HCT116 (cell line): ENCODE measurements around the gene CD84. TPM values are rescaled to one million over a fixed set of nuclear protein-coding genes. Genes with fewer than 3 reads are reported as not detected.

Experiments
- ATAC-seq: fragments of 200-7000 bp; cut with Tn5 transposase; 2 replicates; pipeline ENCODE4 v1.9.1; 2020; ENCODE audit warnings: mild to moderate bottlenecking, moderate library complexity
- BruUV-seq: library from RNA; stranded (reverse); fragments of 400-500 nt; replicated peaks from 2 replicates; lab custom pipeline; 2021; lab: Mats Ljungman, UMichigan
- CTCF ChIA-PET: fragments of 300-600 bp; sonication (Branson Sonifier 250); formaldehyde crosslinking; loops from one replicate; lab custom pipeline; 2021; ENCODE audit warnings: antibody characterized with exemption; lab: Charles Lee
- POLR2A ChIA-PET: fragments of 300-600, 350-600 bp; sonication (Branson Sonifier 250); formaldehyde crosslinking; loops from one replicate; lab custom pipeline; 2021; ENCODE audit warnings: antibody characterized with exemption; lab: Charles Lee
- RAD21 ChIA-PET, 2 experiments: fragments of 300-600 bp; sonication (Branson Sonifier 250); formaldehyde crosslinking; loops; one replicate each; lab custom pipeline; 2023; ENCODE audit warnings: low total read pairs in 2 of 2; ENCODE audit not compliant: uncharacterized antibody in 2 of 2, unreplicated experiment in 2 of 2, low non-redundant PET in 1 of 2; lab: Charles Lee
- DNase-seq: peaks from one replicate; pipeline ENCODE4 v3.0.0-alpha.2; 2010; ENCODE audit warnings: low read depth, low spot score
- H2AFZ ChIP-seq: fragments of 200-600 bp; shearing (Covaris generic), sonication (generic); 2 replicates; pipeline ENCODE4 v1.6.1; 2017; ENCODE audit warnings: low read depth, mixed run types, mixed read lengths, antibody characterized with exemption, low read length; ENCODE audit not compliant: poor library complexity, severe bottlenecking
- H3K27ac ChIP-seq: 2 replicates; pipeline ENCODE4 v1.5.1; 2012; ENCODE audit warnings: low read depth, low read length
- H3K27me3 ChIP-seq: fragments of 200-600 bp; sonication (generic); 2 replicates; pipeline ENCODE4 v1.6.1; 2016; ENCODE audit warnings: mixed run types, low read length, mixed read lengths; ENCODE audit not compliant: insufficient read depth
- H3K36me3 ChIP-seq, 2 experiments: fragments of 200-500 bp in 1 of 2; fragments of 200-600 bp in 1 of 2; sonication (Bioruptor generic) in 1 of 2; sonication (generic) in 1 of 2; 2 replicates each; pipeline versions ENCODE4 v1.5.1 to v1.6.1; 2014 to 2016; ENCODE audit warnings: low read length in 2 of 2, inconsistent platforms in 1 of 2, mixed read lengths in 1 of 2, mixed run types in 1 of 2; ENCODE audit not compliant: insufficient read depth in 2 of 2, control insufficient read depth in 1 of 2
- H3K4me1 ChIP-seq, 2 experiments: fragments of 200-600 bp in 1 of 2; sonication (generic) in 1 of 2; 2 replicates each; pipeline versions ENCODE4 v1.5.1 to v1.6.1; 2012 to 2017; ENCODE audit warnings: low read length in 2 of 2, inconsistent platforms in 1 of 2, mild to moderate bottlenecking in 1 of 2, mixed read lengths in 1 of 2, mixed run types in 1 of 2, moderate library complexity in 1 of 2; ENCODE audit not compliant: insufficient read depth in 2 of 2, control insufficient read depth in 1 of 2
- H3K4me2 ChIP-seq: fragments of 200-600 bp; sonication (generic); 2 replicates; pipeline ENCODE4 v1.6.1; 2017; ENCODE audit warnings: mixed run types, low read length, mixed read lengths
- H3K4me3 ChIP-seq, 2 experiments: fragments of 200-600 bp in 1 of 2; sonication (generic) in 1 of 2; replicated peaks in 1 of 2; 2 replicates each; pipeline ENCODE4 v1.5.1; 2011 to 2016; ENCODE audit warnings: low read length in 2 of 2, control low read depth in 1 of 2, low read depth in 1 of 2, mild to moderate bottlenecking in 1 of 2, mixed read lengths in 1 of 2, mixed run types in 1 of 2
- H3K79me2 ChIP-seq: fragments of 200-600 bp; sonication (generic); 2 replicates; pipeline ENCODE4 v1.6.1; 2017; ENCODE audit warnings: mild to moderate bottlenecking, mixed run types, low read length, moderate library complexity, mixed read lengths; ENCODE audit not compliant: insufficient read depth
- H3K9ac ChIP-seq: fragments of 200-600 bp; sonication (generic); 2 replicates; pipeline ENCODE4 v1.6.1; 2016; ENCODE audit warnings: low read length, mixed read lengths
- H3K9me2 ChIP-seq: fragments of 200-600 bp; sonication (generic), shearing (Covaris generic); 2 replicates; pipeline ENCODE4 v1.6.1; 2017; ENCODE audit warnings: mixed run types, mild to moderate bottlenecking, moderate library complexity; ENCODE audit not compliant: insufficient read depth
- H3K9me3 ChIP-seq, 2 experiments: fragments of 200-500 bp in 1 of 2; fragments of 200-600 bp in 1 of 2; sonication (Bioruptor generic) in 1 of 2; sonication (generic) in 1 of 2; 2 replicates each; pipeline ENCODE4 v1.6.1; 2014 to 2017; ENCODE audit warnings: low read length in 2 of 2, mixed read lengths in 2 of 2, inconsistent platforms in 1 of 2, low read depth in 1 of 2, mild to moderate bottlenecking in 1 of 2, mixed run types in 1 of 2, moderate library complexity in 1 of 2; ENCODE audit not compliant: control insufficient read depth in 1 of 2, insufficient read depth in 1 of 2
- H4K20me1 ChIP-seq: fragments of 200-600 bp; sonication (generic), shearing (Covaris generic); 2 replicates; pipeline ENCODE4 v1.6.1; 2017; ENCODE audit warnings: mixed run types, mild to moderate bottlenecking, moderate library complexity; ENCODE audit not compliant: insufficient read depth
- CBX3 ChIP-seq: IDR thresholded peaks from 2 replicates; pipeline ENCODE4 v1.6.1; 2012; ENCODE audit warnings: low read depth
- CEBPB ChIP-seq: IDR thresholded peaks from 2 replicates; pipeline ENCODE4 v1.6.1; 2012; ENCODE audit warnings: low read depth
- EGR1 ChIP-seq: IDR thresholded peaks from 2 replicates; pipeline ENCODE4 v1.6.1; 2012; ENCODE audit warnings: low read depth
- ELF1 ChIP-seq: IDR thresholded peaks from 2 replicates; pipeline ENCODE4 v1.6.1; 2012; ENCODE audit warnings: low read depth, borderline replicate concordance
- EZH2 ChIP-seq: fragments of 200-600 bp; sonication (generic); IDR thresholded peaks from 2 replicates; pipeline ENCODE4 v1.6.1; 2017; ENCODE audit warnings: antibody characterized with exemption, mixed run types
- EZH2phosphoT487 ChIP-seq: fragments of 200-600 bp; IDR thresholded peaks from 2 replicates; pipeline ENCODE4 v1.6.1; 2018; ENCODE audit warnings: antibody characterized with exemption, borderline replicate concordance
- FOSL1 ChIP-seq: IDR thresholded peaks from 2 replicates; pipeline ENCODE4 v1.6.1; 2012; ENCODE audit warnings: low read depth
- POLR2A ChIP-seq: IDR thresholded peaks from 2 replicates; pipeline ENCODE4 v1.7.0; 2011; ENCODE audit warnings: borderline replicate concordance; ENCODE audit not compliant: insufficient read depth, insufficient read length; ENCODE audit errors: extremely low read depth
- RAD21 ChIP-seq: IDR thresholded peaks from 2 replicates; pipeline ENCODE4 v1.6.1; 2012; ENCODE audit warnings: low read depth, mild to moderate bottlenecking
- REST ChIP-seq: IDR thresholded peaks from 2 replicates; pipeline ENCODE4 v1.6.1; 2012; ENCODE audit warnings: low read depth
- SIN3A ChIP-seq: IDR thresholded peaks from 2 replicates; pipeline ENCODE4 v1.6.1; 2012; ENCODE audit warnings: low read depth
- SP1 ChIP-seq: IDR thresholded peaks from 2 replicates; pipeline ENCODE4 v1.6.1; 2012; ENCODE audit warnings: low read depth
- SRF ChIP-seq: IDR thresholded peaks from 2 replicates; pipeline ENCODE4 v1.6.1; 2012; ENCODE audit warnings: low read depth
- TCF7L2 ChIP-seq: IDR thresholded peaks from 2 replicates; pipeline ENCODE4 v1.7.0; 2011; ENCODE audit warnings: borderline replicate concordance, inconsistent platforms; ENCODE audit not compliant: insufficient read depth, insufficient read length; ENCODE audit errors: extremely low read depth
- ZBTB33 ChIP-seq: IDR thresholded peaks from 2 replicates; pipeline ENCODE4 v1.6.1; 2011; ENCODE audit warnings: mild to moderate bottlenecking, low read length, moderate library complexity; ENCODE audit not compliant: insufficient replicate concordance; ENCODE audit errors: extremely low read depth
- ZFX ChIP-seq: fragments of 450-650 bp; IDR thresholded peaks from 2 replicates; pipeline ENCODE4 v1.6.1; 2017
- intact Hi-C: fragments of 100-400 bp; cut with micrococcal nuclease; formaldehyde crosslinking; loops from 2 replicates; pipeline ENCODE4 v1.10.0; 2022
- total RNA-seq: library from RNA; stranded (reverse); gene quantifications from one replicate; pipeline ENCODE4 v1.2.1, GENCODE V29; 2021; ENCODE audit not compliant: unreplicated experiment
- TF ChIP-seq, protein P1 (sequence below): IDR thresholded peaks from 2 replicates; pipeline ENCODE4 v1.6.1; 2012
- TF ChIP-seq, protein P2 (sequence below), 3 experiments: fragments of 200-600 bp in 1 of 3; sonication (generic) in 1 of 3; IDR thresholded peaks in 2 of 3; conservative IDR thresholded peaks in 1 of 3; 2 replicates each; pipeline ENCODE4 v1.5.1; 2012 to 2017; ENCODE audit warnings: low read depth in 2 of 3, low read length in 2 of 3, antibody characterized with exemption in 1 of 3, borderline replicate concordance in 1 of 3, control low read depth in 1 of 3, mild to moderate bottlenecking in 1 of 3, mixed read lengths in 1 of 3, mixed run types in 1 of 3, moderate library complexity in 1 of 3; ENCODE audit not compliant: insufficient read depth in 1 of 3

Gene CD84
- total RNA-seq, 1 experiment from 2014 or later: 0.02 TPM

- ChIA-PET CTCF (no interaction called here), POLR2A (no interaction called here), RAD21 (no interaction called here)
- no TSS peak for BruUV-seq
- ATAC-seq (no peak), DNase-seq (no peak)
- no peak overlapping the region for H2AFZ ChIP-seq
- intact Hi-C loops: no loop called here
- no peak overlapping the region for H3K9ac ChIP-seq
- no peaks in the 10 kb centered on the region for H3K9me3 ChIP-seq
- no peak overlapping the region for H3K4me3 ChIP-seq
- H3K36me3 ChIP-seq: no peaks in the 10 kb centered on the region
- H4K20me1 ChIP-seq: no peaks in the 10 kb centered on the region
- TF ChIP-seq, protein P1, sequence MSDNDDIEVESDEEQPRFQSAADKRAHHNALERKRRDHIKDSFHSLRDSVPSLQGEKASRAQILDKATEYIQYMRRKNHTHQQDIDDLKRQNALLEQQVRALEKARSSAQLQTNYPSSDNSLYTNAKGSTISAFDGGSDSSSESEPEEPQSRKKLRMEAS: no peak
- TF ChIP-seq, protein P2, sequence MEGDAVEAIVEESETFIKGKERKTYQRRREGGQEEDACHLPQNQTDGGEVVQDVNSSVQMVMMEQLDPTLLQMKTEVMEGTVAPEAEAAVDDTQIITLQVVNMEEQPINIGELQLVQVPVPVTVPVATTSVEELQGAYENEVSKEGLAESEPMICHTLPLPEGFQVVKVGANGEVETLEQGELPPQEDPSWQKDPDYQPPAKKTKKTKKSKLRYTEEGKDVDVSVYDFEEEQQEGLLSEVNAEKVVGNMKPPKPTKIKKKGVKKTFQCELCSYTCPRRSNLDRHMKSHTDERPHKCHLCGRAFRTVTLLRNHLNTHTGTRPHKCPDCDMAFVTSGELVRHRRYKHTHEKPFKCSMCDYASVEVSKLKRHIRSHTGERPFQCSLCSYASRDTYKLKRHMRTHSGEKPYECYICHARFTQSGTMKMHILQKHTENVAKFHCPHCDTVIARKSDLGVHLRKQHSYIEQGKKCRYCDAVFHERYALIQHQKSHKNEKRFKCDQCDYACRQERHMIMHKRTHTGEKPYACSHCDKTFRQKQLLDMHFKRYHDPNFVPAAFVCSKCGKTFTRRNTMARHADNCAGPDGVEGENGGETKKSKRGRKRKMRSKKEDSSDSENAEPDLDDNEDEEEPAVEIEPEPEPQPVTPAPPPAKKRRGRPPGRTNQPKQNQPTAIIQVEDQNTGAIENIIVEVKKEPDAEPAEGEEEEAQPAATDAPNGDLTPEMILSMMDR (IDR thresholded peaks at IDR 0.05 in 2 of 3, conservative IDR thresholded peaks at IDR 0.05 in 1 of 3; ENCODE audit: borderline replicate concordance in 1 of 3, insufficient read depth in 1 of 3, low read depth in 2 of 3, low read length in 2 of 3): no peak
- TF ChIP-seq EZH2: no peak
- TF ChIP-seq ZBTB33: no peak
- TF ChIP-seq ZFX: no peak
- TF ChIP-seq TCF7L2: no peak
- TF ChIP-seq REST: no peak
- TF ChIP-seq RAD21: no peak
- TF ChIP-seq CBX3: no peak
- no peak for TF ChIP-seq ELF1
- TF ChIP-seq FOSL1: no peak
- no peak for TF ChIP-seq SP1
- no peak for TF ChIP-seq SRF
- TF ChIP-seq SIN3A: no peak
- TF ChIP-seq EGR1: no peak
- TF ChIP-seq EZH2phosphoT487: no peak
- TF ChIP-seq POLR2A: no peak
- TF ChIP-seq CEBPB: no peak
- no peaks in the 10 kb centered on the region; the same call in 1 of the 2 replicates for H3K27me3 ChIP-seq
- H3K4me2 ChIP-seq: no peak overlapping the region
- no peaks in the 10 kb centered on the region for H3K4me1 ChIP-seq
- H3K79me2 ChIP-seq: no peaks in the 10 kb centered on the region
- H3K27ac ChIP-seq: no peak overlapping the region
- H3K9me2 ChIP-seq: no peaks in the 10 kb centered on the region
Observed at GRCh38 chr1:160625725-160626498, 46.6 kb upstream of the CD84 start.
